HEK293 (cell line): ENCODE results near the gene KIAA1958.

Source experiments
- CTCF ChIA-PET: fragments of 350-600 bp; formaldehyde crosslinking; extraction: SDS; loops from one replicate; lab custom pipeline; 2021; ENCODE audit warnings: antibody characterized with exemption; lab: Yijun Ruan, JAX
- POLR2A ChIA-PET: fragments of 300-600 bp; formaldehyde crosslinking; extraction: SDS; loops from one replicate; lab custom pipeline; 2020; ENCODE audit warnings: antibody characterized with exemption, inconsistent platforms; lab: Yijun Ruan, JAX
- H3K27ac ChIP-seq: fragments of 200-500 bp; sonication (Bioruptor generic); 2 replicates; pipeline ENCODE4 v1.5.1; 2014; ENCODE audit warnings: low read depth, low read length, control low read depth, inconsistent platforms; ENCODE audit errors: extremely low read depth
- H3K36me3 ChIP-seq, 2 experiments: fragments of 200-500 bp in 1 of 2; sonication (Bioruptor generic) in 1 of 2; 1 replicate in 1 of 2; 2 replicates in 1 of 2; pipeline ENCODE4 v1.5.1; 2014 to 2017; ENCODE audit warnings: inconsistent platforms in 2 of 2, low read length in 2 of 2; ENCODE audit not compliant: control insufficient read depth in 2 of 2, insufficient read depth in 1 of 2
- H3K4me1 ChIP-seq: fragments of 200-500 bp; sonication (Bioruptor generic); 2 replicates; pipeline ENCODE4 v1.5.1; 2014; ENCODE audit warnings: mild to moderate bottlenecking, low read length, inconsistent platforms; ENCODE audit not compliant: control insufficient read depth, insufficient read depth
- H3K4me3 ChIP-seq: 2 replicates; pipeline ENCODE4 v1.5.1; 2011; ENCODE audit warnings: low read depth, mild to moderate bottlenecking, control low read depth, low read length, moderate library complexity
- H3K9me3 ChIP-seq: fragments of 200-500 bp; sonication (Bioruptor generic); 2 replicates; pipeline ENCODE4 v1.5.1; 2014; ENCODE audit warnings: low read depth, low read length, inconsistent platforms; ENCODE audit not compliant: control insufficient read depth, insufficient read depth
- ELK4 ChIP-seq: IDR thresholded peaks from 2 replicates; pipeline ENCODE4 v1.6.1; 2011; ENCODE audit warnings: mild to moderate bottlenecking, low read depth, low read length, borderline replicate concordance
- FEZF1 ChIP-seq: fragments of 450-650 bp; formaldehyde crosslinking; IDR thresholded peaks from 2 replicates; pipeline ENCODE4 v1.5.1; 2016; ENCODE audit warnings: missing biosample characterization, missing genetic modification characterization
- GFI1B ChIP-seq: fragments of 450-650 bp; formaldehyde crosslinking; IDR thresholded peaks from 2 replicates; pipeline ENCODE4 v1.5.1; 2016; ENCODE audit warnings: missing biosample characterization, missing genetic modification characterization
- GLI4 ChIP-seq: fragments of 450-650 bp; formaldehyde crosslinking; IDR thresholded peaks from 2 replicates; pipeline ENCODE4 v1.5.1; 2016; ENCODE audit warnings: missing biosample characterization, missing genetic modification characterization
- GLIS1 ChIP-seq: fragments of 450-650 bp; formaldehyde crosslinking; IDR thresholded peaks from 2 replicates; pipeline ENCODE4 v1.5.1; 2016; ENCODE audit warnings: missing biosample characterization, missing genetic modification characterization
- GLIS2 ChIP-seq: fragments of 450-650 bp; formaldehyde crosslinking; IDR thresholded peaks from 2 replicates; pipeline ENCODE4 v1.5.1; 2016; ENCODE audit warnings: missing biosample characterization, missing genetic modification characterization
- HOXC10 ChIP-seq: sonication (generic); formaldehyde crosslinking; IDR thresholded peaks from 2 replicates; pipeline ENCODE4 v1.8.1; 2023; ENCODE audit warnings: mild to moderate bottlenecking, missing genetic modification reagents
- INSM2 ChIP-seq: fragments of 450-650 bp; formaldehyde crosslinking; IDR thresholded peaks from 2 replicates; pipeline ENCODE4 v1.5.1; 2016; ENCODE audit warnings: missing biosample characterization, missing genetic modification characterization
- KLF10 ChIP-seq: fragments of 450-650 bp; IDR thresholded peaks from 2 replicates; pipeline ENCODE4 v1.5.1; 2018; ENCODE audit warnings: missing biosample characterization, mild to moderate bottlenecking, missing genetic modification characterization
- MZF1 ChIP-seq: fragments of 450-650 bp; formaldehyde crosslinking; IDR thresholded peaks from 2 replicates; pipeline ENCODE4 v1.5.1; 2017; ENCODE audit warnings: missing biosample characterization, missing genetic modification characterization, borderline replicate concordance
- SETDB1 ChIP-seq: IDR thresholded peaks from one replicate; pipeline ENCODE4 v1.6.1; 2017; ENCODE audit warnings: mild to moderate bottlenecking, low read length, moderate library complexity, mixed read lengths; ENCODE audit not compliant: insufficient read length
- WT1 ChIP-seq: fragments of 450-650 bp; formaldehyde crosslinking; IDR thresholded peaks from 2 replicates; pipeline ENCODE4 v1.5.1; 2016; ENCODE audit warnings: missing biosample characterization, missing genetic modification characterization
- ZFP3 ChIP-seq: fragments of 450-650 bp; formaldehyde crosslinking; IDR thresholded peaks from 2 replicates; pipeline ENCODE4 v1.5.1; 2016; ENCODE audit warnings: low read depth, missing biosample characterization, missing genetic modification characterization
- ZFP41 ChIP-seq: fragments of 450-650 bp; formaldehyde crosslinking; IDR thresholded peaks from 2 replicates; pipeline ENCODE4 v1.5.1; 2016; ENCODE audit warnings: missing biosample characterization, missing genetic modification characterization, borderline replicate concordance
- ZNF133 ChIP-seq: fragments of 450-650 bp; formaldehyde crosslinking; IDR thresholded peaks from 2 replicates; pipeline ENCODE4 v1.5.1; 2016; ENCODE audit warnings: missing biosample characterization, missing genetic modification characterization
- ZNF211 ChIP-seq: fragments of 450-650 bp; formaldehyde crosslinking; IDR thresholded peaks from 2 replicates; pipeline ENCODE4 v1.5.1; 2016; ENCODE audit warnings: low read depth, missing biosample characterization, missing genetic modification characterization
- ZNF324 ChIP-seq: fragments of 450-650 bp; formaldehyde crosslinking; IDR thresholded peaks from 2 replicates; pipeline ENCODE4 v1.5.1; 2016; ENCODE audit warnings: missing biosample characterization, missing genetic modification characterization
- ZNF354C ChIP-seq: fragments of 450-650 bp; formaldehyde crosslinking; IDR thresholded peaks from 2 replicates; pipeline ENCODE4 v1.5.1; 2016; ENCODE audit warnings: missing biosample characterization, missing genetic modification characterization, low read depth, borderline replicate concordance
- ZNF404 ChIP-seq: fragments of 450-650 bp; formaldehyde crosslinking; IDR thresholded peaks from 2 replicates; pipeline ENCODE4 v1.5.1; 2017; ENCODE audit warnings: missing biosample characterization, missing genetic modification characterization
- ZNF48 ChIP-seq: fragments of 450-650 bp; formaldehyde crosslinking; IDR thresholded peaks from 2 replicates; pipeline ENCODE4 v1.5.1; 2016; ENCODE audit warnings: missing biosample characterization, missing genetic modification characterization
- ZNF488 ChIP-seq: fragments of 450-650 bp; formaldehyde crosslinking; IDR thresholded peaks from 2 replicates; pipeline ENCODE4 v1.5.1; 2016; ENCODE audit warnings: missing biosample characterization, missing genetic modification characterization
- ZNF571 ChIP-seq: fragments of 450-650 bp; formaldehyde crosslinking; IDR thresholded peaks from 2 replicates; pipeline ENCODE4 v1.5.0; 2017; ENCODE audit warnings: missing biosample characterization, missing genetic modification characterization
- ZNF623 ChIP-seq: fragments of 450-650 bp; formaldehyde crosslinking; IDR thresholded peaks from 2 replicates; pipeline ENCODE4 v1.5.1; 2016; ENCODE audit warnings: missing biosample characterization, missing genetic modification characterization
- ZNF660 ChIP-seq: fragments of 450-650 bp; IDR thresholded peaks from 2 replicates; pipeline ENCODE4 v1.5.1; 2018; ENCODE audit warnings: missing biosample characterization, mild to moderate bottlenecking, missing genetic modification characterization
- ZNF664 ChIP-seq: fragments of 450-650 bp; formaldehyde crosslinking; IDR thresholded peaks from 2 replicates; pipeline ENCODE4 v1.5.1; 2016; ENCODE audit warnings: missing biosample characterization, missing genetic modification characterization
- ZNF692 ChIP-seq: fragments of 450-650 bp; formaldehyde crosslinking; IDR thresholded peaks from 2 replicates; pipeline ENCODE4 v1.5.1; 2016; ENCODE audit warnings: missing biosample characterization, missing genetic modification characterization
- ZNF768 ChIP-seq: fragments of 450-650 bp; formaldehyde crosslinking; IDR thresholded peaks from 2 replicates; pipeline ENCODE4 v1.5.1; 2018; ENCODE audit warnings: missing biosample characterization, mild to moderate bottlenecking, missing genetic modification characterization
- ZNF837 ChIP-seq: fragments of 450-650 bp; formaldehyde crosslinking; IDR thresholded peaks from 2 replicates; pipeline ENCODE4 v1.5.1; 2016; ENCODE audit warnings: missing biosample characterization, missing genetic modification characterization
- ZSCAN16 ChIP-seq: fragments of 450-650 bp; formaldehyde crosslinking; IDR thresholded peaks from 2 replicates; pipeline ENCODE4 v1.5.1; 2016; ENCODE audit warnings: missing biosample characterization, missing genetic modification characterization
- ZSCAN18 ChIP-seq: fragments of 450-650 bp; formaldehyde crosslinking; IDR thresholded peaks from 2 replicates; pipeline ENCODE4 v1.5.1; 2016; ENCODE audit warnings: missing biosample characterization, missing genetic modification characterization

Gene KIAA1958

GRCh38 chr9:112520656-112521055 lies 34.0 kb downstream of the KIAA1958 start:
- CTCF ChIA-PET, result interaction anchor here (0.9 kb wide), 1 partner anchor 31 kb away, joined by 3 read pairs; no protein-coding TSS in a partner anchor
- no peak for TF ChIP-seq ZNF623 (tag by site-specific recombination)
- TF ChIP-seq MZF1, result no peak
- TF ChIP-seq GLI4, result no peak
- TF ChIP-seq WT1 (tag by site-specific recombination), result no peak
- no peak for TF ChIP-seq GLIS2 (tag by site-specific recombination)
- TF ChIP-seq FEZF1, result no peak
- no peak for TF ChIP-seq ZNF488 (tag by site-specific recombination)
- no peak for TF ChIP-seq ZNF211
- TF ChIP-seq HOXC10 (CRISPR knock-in tag), result no peak
- no peak for TF ChIP-seq ZSCAN18 (tag by site-specific recombination)
- no peak for TF ChIP-seq ZNF48
- no peak for TF ChIP-seq ZNF354C (tag by site-specific recombination)
- no peak for TF ChIP-seq ZNF404 (tag by site-specific recombination)
- no peak for TF ChIP-seq ZNF133 (tag by site-specific recombination)
- no peak for TF ChIP-seq ZNF664 (tag by site-specific recombination)
- no peak for TF ChIP-seq ZFP3 (tag by site-specific recombination)
- TF ChIP-seq, all 188 proteins: peak for 0
- Histone ChIP-seq H3K27ac (no peak overlapping the region), H3K36me3 (no peaks in the 10 kb centered on the region), H3K9me3 (no peaks in the 10 kb centered on the region), H3K4me1 (no peaks in the 10 kb centered on the region), H3K4me3 (no peak overlapping the region)
- POLR2A ChIA-PET, result no interaction called here

GRCh38 chr9:112526973-112527372 lies 40.3 kb downstream of the KIAA1958 start:
- Histone ChIP-seq H3K27ac (no peak overlapping the region), H3K4me1 (no peaks in the 10 kb centered on the region), H3K4me3 (no peak overlapping the region), H3K9me3 (no peaks in the 10 kb centered on the region), H3K36me3 (no peaks in the 10 kb centered on the region)
- POLR2A ChIA-PET, result no interaction called here
- CTCF ChIA-PET, result no interaction called here
- TF ChIP-seq ZNF324 (tag by site-specific recombination) (no peak), ZNF837 (tag by site-specific recombination) (no peak), ZNF768 (no peak), ELK4 (no peak), ZNF692 (no peak), ZNF404 (tag by site-specific recombination) (no peak), INSM2 (tag by site-specific recombination) (no peak), WT1 (tag by site-specific recombination) (no peak), KLF10 (tag by site-specific recombination) (no peak), SETDB1 (no peak), ZNF660 (tag by site-specific recombination) (no peak), GLIS1 (no peak), ZFP41 (tag by site-specific recombination) (no peak), ZNF571 (tag by site-specific recombination) (no peak), ZSCAN16 (tag by site-specific recombination) (no peak), GFI1B (tag by site-specific recombination) (no peak), FEZF1 (no peak)
